Uterus (tissue), 2 donors: ENCODE measurements around the gene DYNLT2B.

Experiments
- CTCF ChIP-seq, 4 experiments: fragments of 200-600 bp in 2 of 4; fragments of 450-650 bp in 2 of 4; sonication (generic) in 2 of 4; IDR thresholded peaks; one replicate each; pipeline ENCODE4 v1.5.1; 2016 to 2019; ENCODE audit warnings: antibody characterized with exemption in 4 of 4, mild to moderate bottlenecking in 2 of 4, moderate library complexity in 1 of 4
- POLR2A ChIP-seq, 2 donors: fragments of 450-650 bp; IDR thresholded peaks; one replicate each; pipeline ENCODE4 v1.6.1; 2016; ENCODE audit warnings: antibody characterized with exemption in 2 of 2, mild to moderate bottlenecking in 1 of 2, moderate library complexity in 1 of 2

- TF ChIP-seq CTCF (IDR thresholded peaks at IDR 0.05) (no peak), POLR2A (IDR thresholded peaks at IDR 0.05) (no peak)
These were observed 42.9 kb downstream of the DYNLT2B start for GRCh38 chr3:196275126-196275525.
